Measurements from ENCODE around the gene SNAI1. TPM values are rescaled to one million over a fixed set of nuclear protein-coding genes. Genes with fewer than 3 reads are reported as not detected.

The SNAI1 gene
- total and polyA plus RNA-seq, 2 donors (not counting 3 experiments of a cell fraction or from before 2014, with no cell fraction given): 10.8 to 13.4 TPM

DNA sequence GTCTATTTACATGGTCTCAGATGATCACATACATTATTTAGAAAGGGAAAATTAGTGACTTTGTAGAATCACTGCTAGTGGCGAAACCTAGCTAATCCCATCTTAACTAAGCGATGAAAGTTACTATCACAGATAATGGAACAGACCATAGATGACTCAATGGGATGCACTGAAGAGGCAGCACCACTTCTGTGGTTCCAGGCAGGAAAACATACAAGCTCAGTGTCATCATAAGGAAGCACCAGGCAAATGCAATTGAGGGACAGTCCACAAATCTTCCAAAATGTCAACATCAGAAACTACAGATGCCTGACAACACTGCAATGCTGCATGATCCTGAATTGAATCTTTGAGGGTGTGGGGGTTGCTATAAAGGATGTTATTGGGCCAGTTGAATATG, 15.9 kb upstream of the SNAI1 start:
- TF ChIP-seq POLR2AphosphoS5 (IDR thresholded peaks at IDR 0.05; ENCODE audit: insufficient read depth, low read depth, low read length) (no peak), JUN (IDR thresholded peaks at IDR 0.05; ENCODE audit: borderline replicate concordance, insufficient read depth, insufficient read length, low read depth) (no peak), EZH2 (IDR thresholded peaks at IDR 0.05; ENCODE audit: borderline replicate concordance, low read depth, low read length, severe bottlenecking) (no peak)
- TF ChIP-seq, protein P1, sequence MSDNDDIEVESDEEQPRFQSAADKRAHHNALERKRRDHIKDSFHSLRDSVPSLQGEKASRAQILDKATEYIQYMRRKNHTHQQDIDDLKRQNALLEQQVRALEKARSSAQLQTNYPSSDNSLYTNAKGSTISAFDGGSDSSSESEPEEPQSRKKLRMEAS (IDR thresholded peaks at IDR 0.05; ENCODE audit: insufficient read depth, insufficient read length): no peak
- FAIRE-seq (no peak), DNase-seq (ENCODE audit: low read depth, low spot score) (no peak)
- no peaks in the 10 kb centered on the region for H3K9me3 ChIP-seq (replicated peaks; ENCODE audit: control insufficient read depth, insufficient read depth, low read length)
- dilution Hi-C loops (cut with MboI; ENCODE audit: extremely low pct_ligation_motif_present, low sequenced_read_pairs) (no loop called here), intact Hi-C loops (cut with micrococcal nuclease) (no loop called here)
- POLR2A ChIA-PET: no interaction called here
- H2AFZ ChIP-seq (ENCODE audit: low read depth, low read length): no peak overlapping the region
- H4K20me1 ChIP-seq (replicated peaks; ENCODE audit: control insufficient read depth, extremely low read depth, insufficient read depth, low read length): no peaks in the 10 kb centered on the region
- H3K27ac ChIP-seq (ENCODE audit: insufficient read depth, low read depth, low read length): no peak overlapping the region
- CTCF ChIA-PET: interaction anchor here (0.7 to 5.4 kb wide), 3 partner anchors 12 to 146 kb away, joined by 4 to 38 read pairs (median 27); partner anchors contain the start of gene UBE2V1
- H3K9ac ChIP-seq (replicated peaks; ENCODE audit: extremely low read depth, insufficient read depth, low read length): no peak overlapping the region
- no peaks in the 10 kb centered on the region for H3K79me2 ChIP-seq (ENCODE audit: control insufficient read depth, insufficient read depth, low read length)
- H3K4me2 ChIP-seq (ENCODE audit: insufficient read depth, low read length): no peak overlapping the region
- peaks cover 7% of the 10 kb centered on the region for H3K4me1 ChIP-seq (ENCODE audit: control insufficient read depth, extremely low read depth, insufficient read depth, low read length)
- no peaks in the 10 kb centered on the region for H3K36me3 ChIP-seq (ENCODE audit: control insufficient read depth in 2 of 2, extremely low read depth in 1 of 2, insufficient read depth in 2 of 2, low read length in 2 of 2)
- H3K27me3 ChIP-seq (ENCODE audit: control insufficient read depth in 2 of 2, insufficient read depth in 2 of 2, low read length in 2 of 2): no peaks in the 10 kb centered on the region
- BruUV-seq (replicated peaks): no TSS peak
- no peaks in the 10 kb centered on the region for H3K9me1 ChIP-seq (replicated peaks; ENCODE audit: control insufficient read depth, extremely low read depth, insufficient read depth, low read length)
- H3K4me3 ChIP-seq (replicated peaks in 1 of 3; ENCODE audit: insufficient read depth in 1 of 3, low read depth in 1 of 3, low read length in 3 of 3): no peak overlapping the region

GRCh38 chr20:49969234-49969633, 13.5 kb upstream of the SNAI1 start:
- Histone ChIP-seq H4K20me1 (replicated peaks; ENCODE audit: control insufficient read depth, extremely low read depth, insufficient read depth, low read length) (no peaks in the 10 kb centered on the region), H3K4me2 (ENCODE audit: insufficient read depth, low read length) (peak overlapping the region; percentile 16), H3K36me3 (ENCODE audit: control insufficient read depth in 2 of 2, extremely low read depth in 1 of 2, insufficient read depth in 2 of 2, low read length in 2 of 2) (no peaks in the 10 kb centered on the region), H3K4me1 (ENCODE audit: control insufficient read depth, extremely low read depth, insufficient read depth, low read length) (peaks cover 7% of the 10 kb centered on the region), H3K9ac (replicated peaks; ENCODE audit: extremely low read depth, insufficient read depth, low read length) (no peak overlapping the region), H3K27me3 (ENCODE audit: control insufficient read depth in 2 of 2, insufficient read depth in 2 of 2, low read length in 2 of 2) (no peaks in the 10 kb centered on the region), H3K9me1 (replicated peaks; ENCODE audit: control insufficient read depth, extremely low read depth, insufficient read depth, low read length) (no peaks in the 10 kb centered on the region), H3K4me3 (replicated peaks in 1 of 3; ENCODE audit: insufficient read depth in 1 of 3, low read depth in 1 of 3, low read length in 3 of 3) (no peak overlapping the region), H3K79me2 (ENCODE audit: control insufficient read depth, insufficient read depth, low read length) (no peaks in the 10 kb centered on the region), H2AFZ (ENCODE audit: low read depth, low read length) (no peak overlapping the region), H3K9me3 (replicated peaks; ENCODE audit: control insufficient read depth, insufficient read depth, low read length) (no peaks in the 10 kb centered on the region), H3K27ac (ENCODE audit: insufficient read depth, low read depth, low read length) (no peak overlapping the region)
- no peak for TF ChIP-seq POLR2A (IDR thresholded peaks at IDR 0.05; ENCODE audit: low read depth, low read length)
- TF ChIP-seq POLR2AphosphoS5 (IDR thresholded peaks at IDR 0.05; ENCODE audit: insufficient read depth, low read depth, low read length): no peak
- TF ChIP-seq, protein P1 (IDR thresholded peaks at IDR 0.05; ENCODE audit: insufficient read depth, insufficient read length): no peak
- no peak for TF ChIP-seq FOS (IDR thresholded peaks at IDR 0.05; ENCODE audit: borderline replicate concordance, insufficient read depth, low read length)
- no peak for TF ChIP-seq JUN (IDR thresholded peaks at IDR 0.05; ENCODE audit: borderline replicate concordance, insufficient read depth, insufficient read length, low read depth)
- TF ChIP-seq EZH2 (IDR thresholded peaks at IDR 0.05; ENCODE audit: borderline replicate concordance, low read depth, low read length, severe bottlenecking): no peak
- TF ChIP-seq GATA2 (IDR thresholded peaks at IDR 0.05; ENCODE audit: insufficient read depth, insufficient read length, low read depth, low read length): no peak
- no peak for TF ChIP-seq MYC (IDR thresholded peaks at IDR 0.05; ENCODE audit: low read depth, low read length)
- no peak for TF ChIP-seq CTCF (IDR thresholded peaks at IDR 0.05; ENCODE audit: extremely low read depth in 1 of 2, insufficient read depth in 1 of 2, low read depth in 1 of 2, low read length in 2 of 2)
- POLR2A ChIA-PET: no interaction called here
- dilution Hi-C loops (cut with MboI; ENCODE audit: extremely low pct_ligation_motif_present, low sequenced_read_pairs): no loop called here
- no TSS peak for BruUV-seq (replicated peaks)
- CTCF ChIA-PET: interaction anchor here (0.5 to 23.6 kb wide), 3 partner anchors 10 to 99 kb away, joined by 3 to 1187 read pairs (median 24); no protein-coding TSS in a partner anchor
- intact Hi-C loops (cut with micrococcal nuclease): no loop called here
- FAIRE-seq (no peak), DNase-seq (ENCODE audit: low read depth, low spot score) (no peak)
